SK-N-SH (cell line): ENCODE results near the gene GNG12. TPM values are rescaled to one million over a fixed set of nuclear protein-coding genes. Genes with fewer than 3 reads are reported as not detected.

ENCODE experiments used
- CTCF ChIA-PET: fragments of 300-600, 350-600 bp; formaldehyde crosslinking; extraction: SDS; loops from one replicate; lab custom pipeline; 2021; lab: Yijun Ruan, JAX
- POLR2A ChIA-PET: fragments of 350-600 bp; sonication (Branson Sonifier 250); formaldehyde crosslinking; extraction: SDS; loops from one replicate; lab custom pipeline; 2020; ENCODE audit warnings: antibody characterized with exemption, inconsistent platforms; lab: Yijun Ruan, JAX
- DNase-seq: peaks from one replicate; pipeline ENCODE4 v3.0.0; 2012
- H2AFZ ChIP-seq: fragments of 200-600 bp; sonication (generic); 2 replicates; pipeline ENCODE4 v1.8.1; 2016; ENCODE audit warnings: antibody characterized with exemption, mild to moderate bottlenecking, low read depth
- H3F3A ChIP-seq: fragments of 200-600 bp; sonication (generic); replicated peaks from 2 replicates; pipeline ENCODE3; 2016; ENCODE audit warnings: antibody characterized with exemption, mild to moderate bottlenecking; ENCODE audit not compliant: insufficient read depth
- H3K27ac ChIP-seq, 2 experiments: fragments of 200-500 bp in 1 of 2; fragments of 200-600 bp in 1 of 2; sonication (Bioruptor generic) in 1 of 2; sonication (generic), shearing (Covaris generic) in 1 of 2; 2 replicates each; pipeline versions ENCODE4 v1.5.1 to v1.6.1; 2014 to 2016; ENCODE audit warnings: low read depth in 2 of 2, inconsistent platforms in 1 of 2, low read length in 1 of 2, mild to moderate bottlenecking in 1 of 2, mixed read lengths in 1 of 2
- H3K27me3 ChIP-seq: fragments of 200-600 bp; sonication (generic), shearing (Covaris generic); 2 replicates; pipeline ENCODE4 v1.6.1; 2016; ENCODE audit warnings: mixed run types; ENCODE audit not compliant: insufficient read depth
- H3K36me3 ChIP-seq, 2 experiments: fragments of 200-500 bp in 1 of 2; fragments of 200-600 bp in 1 of 2; sonication (Bioruptor generic) in 1 of 2; sonication (generic) in 1 of 2; replicated peaks in 1 of 2; 2 replicates each; pipeline versions ENCODE3 to v1.5.1; 2014 to 2016; ENCODE audit warnings: low read length in 1 of 2, mild to moderate bottlenecking in 1 of 2; ENCODE audit not compliant: insufficient read depth in 2 of 2, control insufficient read depth in 1 of 2
- H3K4me1 ChIP-seq, 2 experiments: fragments of 200-500 bp in 1 of 2; fragments of 200-600 bp in 1 of 2; sonication (Bioruptor generic) in 1 of 2; sonication (generic), shearing (Covaris generic) in 1 of 2; 2 replicates each; pipeline versions ENCODE4 v1.5.1 to v1.6.1; 2014 to 2016; ENCODE audit warnings: low read depth in 1 of 2, low read length in 1 of 2, mixed run types in 1 of 2; ENCODE audit not compliant: insufficient read depth in 2 of 2, control insufficient read depth in 1 of 2
- H3K4me2 ChIP-seq: fragments of 200-600 bp; sonication (generic), shearing (Covaris generic); 2 replicates; pipeline ENCODE4 v1.6.1; 2017; ENCODE audit warnings: mixed run types
- H3K4me3 ChIP-seq, 2 experiments: fragments of 200-500 bp in 1 of 2; fragments of 200-600 bp in 1 of 2; sonication (Bioruptor generic) in 1 of 2; sonication (generic), shearing (Covaris generic) in 1 of 2; 2 replicates each; pipeline versions ENCODE4 v1.5.1 to v1.8.1; 2014 to 2016; ENCODE audit warnings: low read depth in 2 of 2, inconsistent platforms in 1 of 2, low read length in 1 of 2, mild to moderate bottlenecking in 1 of 2, mixed read lengths in 1 of 2, moderate library complexity in 1 of 2
- H3K79me2 ChIP-seq: fragments of 200-600 bp; sonication (generic); 2 replicates; pipeline ENCODE4 v1.8.1; 2017; ENCODE audit warnings: mild to moderate bottlenecking; ENCODE audit not compliant: insufficient read depth
- H3K9ac ChIP-seq: fragments of 200-600 bp; sonication (generic); 2 replicates; pipeline ENCODE4 v1.6.1; 2017; ENCODE audit warnings: mixed run types
- H3K9me2 ChIP-seq: fragments of 200-600 bp; sonication (generic); 2 replicates; pipeline ENCODE4 v1.6.1; 2017; ENCODE audit warnings: mixed run types
- H3K9me3 ChIP-seq: fragments of 200-600 bp; sonication (generic); 2 replicates; pipeline ENCODE4 v1.6.1; 2017; ENCODE audit warnings: mixed run types, mild to moderate bottlenecking, moderate library complexity
- H4K20me1 ChIP-seq: fragments of 200-600 bp; sonication (generic); 2 replicates; pipeline ENCODE4 v1.6.1; 2017; ENCODE audit warnings: mild to moderate bottlenecking, mixed run types; ENCODE audit not compliant: insufficient read depth
- EP300 ChIP-seq, 2 experiments: IDR thresholded peaks; 2 replicates each; pipeline versions ENCODE4 v1.4.0 to v1.6.1; 2012; ENCODE audit warnings: borderline replicate concordance in 1 of 2, low read depth in 1 of 2, low read length in 1 of 2
- EZH2phosphoT487 ChIP-seq: fragments of 200-600 bp; sonication (generic); IDR thresholded peaks from 2 replicates; pipeline ENCODE4 v1.6.1; 2017; ENCODE audit warnings: low read depth, mixed run types, mild to moderate bottlenecking, antibody characterized with exemption, moderate library complexity, borderline replicate concordance
- FOXM1 ChIP-seq: IDR thresholded peaks from 2 replicates; pipeline ENCODE4 v1.4.0; 2012; ENCODE audit warnings: low read depth, mild to moderate bottlenecking
- JUND ChIP-seq: IDR thresholded peaks from 2 replicates; pipeline ENCODE4 v1.4.0; 2012
- NFIC ChIP-seq: IDR thresholded peaks from 2 replicates; pipeline ENCODE4 v1.4.0; 2012; ENCODE audit warnings: borderline replicate concordance
- POLR2AphosphoS5 ChIP-seq: IDR thresholded peaks from 2 replicates; pipeline ENCODE4 v1.6.1; 2012; ENCODE audit warnings: low read depth, low read length
- RFX5 ChIP-seq: IDR thresholded peaks from 2 replicates; pipeline ENCODE4 v1.6.1; 2012; ENCODE audit warnings: mild to moderate bottlenecking, improper control_type of control experiment, low read length
- SIN3A ChIP-seq: IDR thresholded peaks from 2 replicates; pipeline ENCODE4 v1.6.1; 2012; ENCODE audit warnings: low read depth, mild to moderate bottlenecking, low read length, moderate library complexity, borderline replicate concordance
- TAF1 ChIP-seq: IDR thresholded peaks from 2 replicates; pipeline ENCODE4 v1.6.1; 2012; ENCODE audit warnings: low read depth, mild to moderate bottlenecking, low read length, moderate library complexity, borderline replicate concordance
- YY1 ChIP-seq: IDR thresholded peaks from 2 replicates; pipeline ENCODE4 v1.4.0; 2012; ENCODE audit warnings: low read depth, mild to moderate bottlenecking
- WGBS: methylation state at CpG from one replicate; pipeline ENCODE4 v1.1.6; 2017; ENCODE audit warnings: low lambda C conversion rate; 5-methylcytosine and 5-hydroxymethylcytosine counted together
- polyA plus RNA-seq, 3 experiments: library from polyadenylated mRNA; depleted of rRNA; stranded (reverse); fragments of >200 nt; gene quantifications; 2 replicates each; pipeline ENCODE4 v1.2.3, GENCODE V29; 2012
- TF ChIP-seq, protein P1 (sequence below): IDR thresholded peaks from 2 replicates; pipeline ENCODE4 v1.4.0; 2012; ENCODE audit warnings: low read depth
- TF ChIP-seq, protein P2 (sequence below): IDR thresholded peaks from 2 replicates; pipeline ENCODE4 v1.6.1; 2012; ENCODE audit warnings: mild to moderate bottlenecking, low read depth, low read length, moderate library complexity

Gene GNG12
- polyA plus RNA-seq, 1 of the 3 experiments (the other 2 are of a cell fraction): 41.2 TPM

DNA sequence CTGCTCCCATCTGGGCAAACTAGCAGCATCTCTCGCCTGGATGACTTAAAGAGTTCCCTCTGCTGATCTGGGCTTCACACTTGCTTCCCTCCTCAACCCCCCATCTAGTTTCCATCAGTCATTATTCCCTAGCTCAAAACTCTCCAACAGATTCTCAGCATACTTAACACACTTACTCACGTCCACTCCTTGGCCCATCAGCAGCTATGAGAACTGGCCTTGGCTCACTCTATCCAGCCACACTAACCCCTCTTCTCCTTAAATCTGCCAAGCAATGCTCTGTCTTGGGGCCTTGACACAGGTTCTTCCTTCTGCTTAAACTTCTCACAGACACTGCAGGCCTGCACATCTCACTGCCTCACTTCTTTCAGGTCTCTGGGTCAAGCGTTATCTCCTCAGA is 41.6 kb downstream of the GNG12 start (continued):
- TF ChIP-seq EZH2phosphoT487 (no peak), FOXM1 (no peak), RFX5 (no peak), JUND (peak; percentile 71), TAF1 (no peak)
- TF ChIP-seq, protein P1, sequence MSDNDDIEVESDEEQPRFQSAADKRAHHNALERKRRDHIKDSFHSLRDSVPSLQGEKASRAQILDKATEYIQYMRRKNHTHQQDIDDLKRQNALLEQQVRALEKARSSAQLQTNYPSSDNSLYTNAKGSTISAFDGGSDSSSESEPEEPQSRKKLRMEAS: peak; percentile 58; the same call in 1 of the 2 replicates
- TF ChIP-seq, all 33 proteins: peak for 8

DNA sequence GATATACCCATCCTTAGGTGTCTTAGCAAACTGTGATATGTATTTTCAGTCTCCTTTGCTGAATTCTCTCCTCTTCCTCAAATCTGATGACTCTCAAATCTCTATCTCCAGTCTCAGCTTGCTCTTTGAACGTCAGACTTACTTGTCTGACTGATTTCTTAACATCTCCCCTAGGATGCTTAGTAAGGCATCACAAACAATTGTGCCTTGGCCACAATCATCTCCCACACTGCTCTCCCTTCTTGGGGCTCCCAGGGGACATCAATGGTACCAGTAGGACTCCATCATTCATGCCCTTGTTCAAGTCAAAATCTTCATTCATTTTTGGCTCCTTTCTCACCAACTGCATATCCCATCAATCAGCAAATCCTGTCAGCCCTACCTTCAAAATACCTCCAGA is 42.0 kb downstream of the GNG12 start:
- Histone ChIP-seq H3K4me2 (peak overlapping the region; percentile 75), H3K9ac (peak overlapping the region; percentile 60), H2AFZ (no peak overlapping the region), H4K20me1 (peaks cover 11% of the 10 kb centered on the region), H3K4me3 (peak overlapping the region in 1 of 2 experiments; percentile 36; a peak in 2 of 4 replicates)
- TF ChIP-seq NFIC: no peak
- TF ChIP-seq FOXM1: no peak
- no peak for TF ChIP-seq TAF1
- TF ChIP-seq, protein P2, sequence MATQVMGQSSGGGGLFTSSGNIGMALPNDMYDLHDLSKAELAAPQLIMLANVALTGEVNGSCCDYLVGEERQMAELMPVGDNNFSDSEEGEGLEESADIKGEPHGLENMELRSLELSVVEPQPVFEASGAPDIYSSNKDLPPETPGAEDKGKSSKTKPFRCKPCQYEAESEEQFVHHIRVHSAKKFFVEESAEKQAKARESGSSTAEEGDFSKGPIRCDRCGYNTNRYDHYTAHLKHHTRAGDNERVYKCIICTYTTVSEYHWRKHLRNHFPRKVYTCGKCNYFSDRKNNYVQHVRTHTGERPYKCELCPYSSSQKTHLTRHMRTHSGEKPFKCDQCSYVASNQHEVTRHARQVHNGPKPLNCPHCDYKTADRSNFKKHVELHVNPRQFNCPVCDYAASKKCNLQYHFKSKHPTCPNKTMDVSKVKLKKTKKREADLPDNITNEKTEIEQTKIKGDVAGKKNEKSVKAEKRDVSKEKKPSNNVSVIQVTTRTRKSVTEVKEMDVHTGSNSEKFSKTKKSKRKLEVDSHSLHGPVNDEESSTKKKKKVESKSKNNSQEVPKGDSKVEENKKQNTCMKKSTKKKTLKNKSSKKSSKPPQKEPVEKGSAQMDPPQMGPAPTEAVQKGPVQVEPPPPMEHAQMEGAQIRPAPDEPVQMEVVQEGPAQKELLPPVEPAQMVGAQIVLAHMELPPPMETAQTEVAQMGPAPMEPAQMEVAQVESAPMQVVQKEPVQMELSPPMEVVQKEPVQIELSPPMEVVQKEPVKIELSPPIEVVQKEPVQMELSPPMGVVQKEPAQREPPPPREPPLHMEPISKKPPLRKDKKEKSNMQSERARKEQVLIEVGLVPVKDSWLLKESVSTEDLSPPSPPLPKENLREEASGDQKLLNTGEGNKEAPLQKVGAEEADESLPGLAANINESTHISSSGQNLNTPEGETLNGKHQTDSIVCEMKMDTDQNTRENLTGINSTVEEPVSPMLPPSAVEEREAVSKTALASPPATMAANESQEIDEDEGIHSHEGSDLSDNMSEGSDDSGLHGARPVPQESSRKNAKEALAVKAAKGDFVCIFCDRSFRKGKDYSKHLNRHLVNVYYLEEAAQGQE: no peak
- TF ChIP-seq EZH2phosphoT487: no peak
- no peak for TF ChIP-seq SIN3A
- TF ChIP-seq RFX5: no peak
- TF ChIP-seq, protein P1: no peak
- TF ChIP-seq YY1: no peak
- no peak for TF ChIP-seq EP300 (IDR thresholded peaks at IDR 0.05; ENCODE audit: borderline replicate concordance in 1 of 2, low read depth in 1 of 2, low read length in 1 of 2)
- TF ChIP-seq POLR2AphosphoS5: no peak
- TF ChIP-seq, all 33 proteins: peak for 0
- Histone ChIP-seq H3F3A (peaks cover 53% of the 10 kb centered on the region), H3K36me3 (peaks cover 0 to 2% of the 10 kb centered on the region in 2 experiments), H3K4me1 (peaks cover 8 to 52% of the 10 kb centered on the region in 2 experiments), H3K9me2 (no peaks in the 10 kb centered on the region), H3K27me3 (no peaks in the 10 kb centered on the region), H3K9me3 (no peaks in the 10 kb centered on the region), H3K79me2 (peaks cover 93% of the 10 kb centered on the region), H3K27ac (peak overlapping the region in 1 of 2 experiments; percentile 97; a peak in 3 of 4 replicates)
- CTCF ChIA-PET: interaction anchor here (1.5 kb wide), 1 partner anchor 26 kb away, joined by 3 read pairs; no protein-coding TSS in a partner anchor
- POLR2A ChIA-PET: no interaction called here
- no peak for DNase-seq
- WGBS: 64% methylated on average over 1 of the region's 1 CpG
